Islet of Langerhans (tissue), 1 donor: Measurements from ENCODE around the gene ABTB2.
A peak's percentile ranks its signal among the peaks of the same experiment; 100 is the strongest.

ENCODE experiments used
- FAIRE-seq: peaks from one replicate; lab custom pipeline; 2011; peaks lifted over from hg19 to GRCh38; lab: Jason Lieb, UNC

ABTB2 gene

GRCh38 chr11:34209809-34210208 lies 148.0 kb downstream of the ABTB2 start:
- no peak for FAIRE-seq

GRCh38 chr11:34208266-34209135 lies 149.3 kb downstream of the ABTB2 start:
- FAIRE-seq = no peak

- FAIRE-seq = no peak
Observed at GRCh38 chr11:34207487-34208180, 150.2 kb downstream of the ABTB2 start.

- no peak for FAIRE-seq
Observed at GRCh38 chr11:34206407-34207300, 151.2 kb downstream of the ABTB2 start.

- FAIRE-seq = no peak
Observed at GRCh38 chr11:34205326-34206035, 152.3 kb downstream of the ABTB2 start.

- FAIRE-seq = no peak
Observed at GRCh38 chr11:34204396-34205279, 153.2 kb downstream of the ABTB2 start.

GRCh38 chr11:34203377-34203871 lies 154.4 kb downstream of the ABTB2 start:
- no peak for FAIRE-seq

- FAIRE-seq = no peak
Observed at GRCh38 chr11:34201129-34201528, 156.7 kb downstream of the ABTB2 start.

GRCh38 chr11:34199525-34199924 lies 158.3 kb downstream of the ABTB2 start:
- no peak for FAIRE-seq

- no peak for FAIRE-seq
Observed at GRCh38 chr11:34198523-34198922, 159.3 kb downstream of the ABTB2 start.

GRCh38 chr11:34197256-34197655 lies 160.6 kb downstream of the ABTB2 start:
- no peak for FAIRE-seq

GRCh38 chr11:34194576-34195335 lies 163.1 kb downstream of the ABTB2 start:
- no peak for FAIRE-seq

- FAIRE-seq = peak; percentile 49
Observed at GRCh38 chr11:34192481-34193401, 165.1 kb downstream of the ABTB2 start.

- FAIRE-seq = no peak
Observed at GRCh38 chr11:34191578-34191977, 166.2 kb downstream of the ABTB2 start.

GRCh38 chr11:34190192-34191139 lies 167.3 kb downstream of the ABTB2 start:
- no peak for FAIRE-seq

- no peak for FAIRE-seq
Observed at GRCh38 chr11:34189191-34189590, 168.6 kb downstream of the ABTB2 start.

- FAIRE-seq = no peak
Observed at GRCh38 chr11:34188181-34188580, 169.6 kb downstream of the ABTB2 start.
